GM23338 (cell line): Measurements from ENCODE around the gene TMEM238. TPM values are rescaled to one million over a fixed set of nuclear protein-coding genes. Genes with fewer than 3 reads are reported as not detected.

Experiments
- ATAC-seq: fragments of 200-7000 bp; cut with Tn5 transposase; 3 replicates; pipeline ENCODE4 v1.9.1; 2020
- DNase-seq: peaks from one replicate; pipeline ENCODE4 v3.0.0-alpha.2; 2015; ENCODE audit warnings: low spot score
- H2AFZ ChIP-seq: fragments of 200-600 bp; sonication (generic); 2 replicates; pipeline ENCODE4 v1.8.0; 2016; ENCODE audit warnings: antibody characterized with exemption, mild to moderate bottlenecking, moderate library complexity
- H3F3A ChIP-seq: fragments of 200-600 bp; sonication (generic); replicated peaks from 2 replicates; pipeline ENCODE4 v1.8.0; 2017; ENCODE audit warnings: antibody characterized with exemption, mixed run types, low read depth
- H3K27ac ChIP-seq: fragments of 200-600 bp; sonication (generic); 2 replicates; pipeline ENCODE4 v1.6.1; 2016; ENCODE audit warnings: low read depth
- H3K27me3 ChIP-seq: fragments of 200-600 bp; sonication (generic); 2 replicates; pipeline ENCODE4 v1.8.0; 2016; ENCODE audit warnings: mild to moderate bottlenecking, mixed run types, moderate library complexity; ENCODE audit not compliant: insufficient read depth
- H3K36me3 ChIP-seq: fragments of 200-600 bp; sonication (generic); 2 replicates; pipeline ENCODE4 v1.8.0; 2016; ENCODE audit warnings: mild to moderate bottlenecking; ENCODE audit not compliant: insufficient read depth
- H3K4me1 ChIP-seq: fragments of 200-600 bp; sonication (generic); 2 replicates; pipeline ENCODE4 v1.8.0; 2016; ENCODE audit warnings: mild to moderate bottlenecking, moderate library complexity; ENCODE audit not compliant: insufficient read depth
- H3K4me2 ChIP-seq: fragments of 200-600 bp; sonication (generic); 2 replicates; pipeline ENCODE4 v1.7.1; 2017; ENCODE audit warnings: mixed run types
- H3K4me3 ChIP-seq: fragments of 200-600 bp; sonication (generic); 2 replicates; pipeline ENCODE4 v1.6.1; 2016; ENCODE audit warnings: mixed run types
- H3K79me2 ChIP-seq: fragments of 200-600 bp; sonication (generic); replicated peaks from 2 replicates; pipeline ENCODE4 v1.8.0; 2017; ENCODE audit warnings: mild to moderate bottlenecking; ENCODE audit not compliant: insufficient read depth
- H3K9me2 ChIP-seq: fragments of 200-600 bp; sonication (generic); 2 replicates; pipeline ENCODE4 v1.8.0; 2017; ENCODE audit not compliant: insufficient read depth
- H4K20me1 ChIP-seq: fragments of 200-600 bp; sonication (generic); replicated peaks from 2 replicates; pipeline ENCODE4 v1.8.0; 2017; ENCODE audit warnings: mild to moderate bottlenecking; ENCODE audit not compliant: insufficient read depth
- H3K27ac Mint-ChIP-seq: 2 replicates; pipeline ENCODE4 v1.8.0; 2020; ENCODE audit warnings: inconsistent platforms, mild to moderate bottlenecking, moderate library complexity, mixed read lengths
- H3K27me3 Mint-ChIP-seq: 3 replicates; pipeline ENCODE4 v1.8.0; 2022; ENCODE audit warnings: low read depth, mild to moderate bottlenecking, moderate library complexity, mixed read lengths, inconsistent platforms; ENCODE audit not compliant: insufficient read depth, poor library complexity
- H3K36me3 Mint-ChIP-seq: 3 replicates; pipeline ENCODE4 v1.8.0; 2021; ENCODE audit warnings: low read depth, mild to moderate bottlenecking, inconsistent platforms, moderate library complexity, mixed read lengths
- H3K4me1 Mint-ChIP-seq: 3 replicates; pipeline ENCODE4 v1.8.0; 2020; ENCODE audit warnings: mild to moderate bottlenecking, inconsistent platforms, mixed read lengths
- H3K4me3 Mint-ChIP-seq: 3 replicates; pipeline ENCODE4 v1.8.0; 2021; ENCODE audit warnings: moderate library complexity, mild to moderate bottlenecking, inconsistent platforms, mixed read lengths
- H3K9me3 Mint-ChIP-seq: 3 replicates; pipeline ENCODE4 v1.8.0; 2020; ENCODE audit warnings: moderate library complexity, mild to moderate bottlenecking, inconsistent platforms, mixed read lengths
- CREB1 ChIP-seq: fragments of 250-450 bp; sonication (Bioruptor Pico); IDR thresholded peaks from 2 replicates; pipeline ENCODE4 v1.5.0; 2020; ENCODE audit warnings: low read depth, mild to moderate bottlenecking, moderate library complexity
- CTCF ChIP-seq, 2 experiments: fragments of 200-600 bp in 1 of 2; sonication (generic) in 1 of 2; conservative IDR thresholded peaks; 2 replicates each; pipeline versions ENCODE4 v1.5.1 to v1.6.1; 2016 to 2017; ENCODE audit warnings: antibody characterized with exemption in 2 of 2, low read depth in 2 of 2, mild to moderate bottlenecking in 2 of 2, moderate library complexity in 1 of 2
- ETS1 ChIP-seq: IDR thresholded peaks from 2 replicates; pipeline ENCODE4 v1.6.1; 2016; ENCODE audit warnings: antibody characterized with exemption
- EZH2 ChIP-seq: fragments of 200-600 bp; sonication (generic); IDR thresholded peaks from one replicate; pipeline ENCODE4 v1.8.0; 2017; ENCODE audit warnings: antibody characterized with exemption, mild to moderate bottlenecking, low read depth; ENCODE audit not compliant: unreplicated experiment
- EZH2phosphoT487 ChIP-seq: fragments of 200-600 bp; sonication (generic); IDR thresholded peaks from one replicate; pipeline ENCODE4 v1.8.1; 2018; ENCODE audit warnings: antibody characterized with exemption; ENCODE audit not compliant: unreplicated experiment
- NANOG ChIP-seq: IDR thresholded peaks from 2 replicates; pipeline ENCODE4 v1.6.1; 2016; ENCODE audit warnings: antibody characterized with exemption, borderline replicate concordance
- POLR2AphosphoS5 ChIP-seq: IDR thresholded peaks from 2 replicates; pipeline ENCODE4 v1.6.1; 2016; ENCODE audit warnings: antibody characterized with exemption, low read depth
- STAT1 ChIP-seq: IDR thresholded peaks from one replicate; pipeline ENCODE4 v1.6.1; 2016; ENCODE audit warnings: antibody characterized with exemption; ENCODE audit not compliant: unreplicated experiment
- ZNF114 ChIP-seq: fragments of 250-450 bp; sonication (Bioruptor Pico); IDR thresholded peaks from 2 replicates; pipeline ENCODE4 v1.5.0; 2020; ENCODE audit warnings: mild to moderate bottlenecking, moderate library complexity
- ZNF331 ChIP-seq: fragments of 250-450 bp; sonication (Bioruptor Pico); IDR thresholded peaks from 2 replicates; pipeline ENCODE4 v1.5.0; 2020; ENCODE audit warnings: low read depth, mild to moderate bottlenecking, moderate library complexity
- ZNF462 ChIP-seq: fragments of 250-450 bp; sonication (Bioruptor Pico); IDR thresholded peaks from 2 replicates; pipeline ENCODE4 v1.5.0; 2020; ENCODE audit warnings: mild to moderate bottlenecking, moderate library complexity
- polyA plus RNA-seq: library from polyadenylated mRNA; unstranded; fragments of >200 nt; fragmentation: Nextera tagmentation; extraction: Ambion mirVana; gene quantifications from 2 replicates; pipeline ENCODE4 v1.2.1, GENCODE V29; 2016
- total RNA-seq: library from RNA; depleted of rRNA; stranded (reverse); fragments of >200 nt; shearing (Covaris generic); gene quantifications from 2 replicates; pipeline ENCODE4 v1.2.3, GENCODE V29; 2014

The TMEM238 gene
- total and polyA plus RNA-seq, 2 experiments from 2014 or later: 0.55 to 7.5 TPM

- no peak for TF ChIP-seq ZNF462
- no peak for TF ChIP-seq ZNF114 (CRISPR knock-in tag)
- no peak for TF ChIP-seq ZNF331 (CRISPR knock-in tag)
- TF ChIP-seq POLR2AphosphoS5: peak; percentile 68
- TF ChIP-seq EZH2: no peak
- TF ChIP-seq ETS1: no peak
Observed at GRCh38 chr19:55339105-55339888, 44.8 kb downstream of the TMEM238 start, which contains the start of gene KMT5C (continued).

GRCh38 chr19:55336101-55336500 lies 48.0 kb downstream of the TMEM238 start:
- Histone ChIP-seq H3K4me2 (no peak overlapping the region), H3K4me3 (no peak overlapping the region), H4K20me1 (no peaks in the 10 kb centered on the region), H3K4me1 (no peaks in the 10 kb centered on the region; the same call in 1 of the 2 replicates), H3K27ac (no peak overlapping the region), H3K9me2 (no peaks in the 10 kb centered on the region; the same call in 1 of the 2 replicates), H3K79me2 (no peaks in the 10 kb centered on the region), H3K36me3 (no peaks in the 10 kb centered on the region), H3K27me3 (no peaks in the 10 kb centered on the region), H3F3A (no peaks in the 10 kb centered on the region; the same call in 1 of the 2 replicates), H2AFZ (no peak overlapping the region)
- H3K4me1 Mint-ChIP-seq: peaks cover 6% of the 10 kb centered on the region; the same call in 2 of the 3 replicates
- DNase-seq (no peak), ATAC-seq (no peak)
- H3K9me3 Mint-ChIP-seq: peaks cover 2% of the 10 kb centered on the region; the same call in 1 of the 3 replicates
- no peak overlapping the region for H3K4me3 Mint-ChIP-seq
- no peak overlapping the region; the same call in 1 of the 2 replicates for H3K27ac Mint-ChIP-seq
- no peaks in the 10 kb centered on the region for H3K36me3 Mint-ChIP-seq
- peaks cover 16% of the 10 kb centered on the region for H3K27me3 Mint-ChIP-seq
- no peak for TF ChIP-seq NANOG
- no peak for TF ChIP-seq ETS1
- no peak for TF ChIP-seq CREB1
- no peak for TF ChIP-seq ZNF331 (CRISPR knock-in tag)
- no peak for TF ChIP-seq EZH2phosphoT487
- no peak for TF ChIP-seq POLR2AphosphoS5
- no peak for TF ChIP-seq STAT1
- no peak for TF ChIP-seq CTCF (conservative IDR thresholded peaks at IDR 0.05; ENCODE audit: low read depth in 2 of 2)
- no peak for TF ChIP-seq EZH2
